Activated CD4-positive, alpha-beta T cell treated with anti-CD3 and anti-CD28 coated beads, Interleukin-10, Interleukin-2, amounts not matched to agents 100 ng/mL and 50 ng/mL, durations not matched to agents 16 hours and 8 hours (primary cell): ENCODE data around the gene PSMB11.

Experiments
- DNase-seq: peaks from one replicate; pipeline ENCODE4 v3.0.0-alpha.2; 2020

The PSMB11 gene

GRCh38 chr14:23015618-23016017 lies 26.4 kb upstream of the PSMB11 start:
- no peak for DNase-seq

DNA sequence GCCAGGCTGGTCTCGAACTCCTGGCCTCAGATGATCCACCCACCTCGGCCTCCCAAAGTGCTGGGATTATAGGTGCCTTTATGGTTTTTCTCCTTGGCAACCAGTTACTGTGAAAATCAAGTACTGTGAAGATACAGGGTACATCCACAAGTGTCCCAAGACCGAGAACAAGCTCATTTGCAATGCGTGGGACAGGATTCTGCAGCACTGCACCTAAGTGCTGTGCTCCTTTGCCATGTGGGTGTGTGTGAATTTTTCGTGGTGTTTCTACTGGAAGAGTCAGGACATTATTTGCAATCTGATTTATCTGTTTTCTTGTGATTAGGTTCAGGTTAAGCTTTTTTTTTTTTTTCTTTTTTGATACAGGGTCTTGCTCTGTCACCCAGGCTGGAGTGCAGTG lies 24.9 kb upstream of the PSMB11 start:
- no peak for DNase-seq

GRCh38 chr14:23018107-23018506 lies 23.9 kb upstream of the PSMB11 start:
- DNase-seq = no peak

DNA sequence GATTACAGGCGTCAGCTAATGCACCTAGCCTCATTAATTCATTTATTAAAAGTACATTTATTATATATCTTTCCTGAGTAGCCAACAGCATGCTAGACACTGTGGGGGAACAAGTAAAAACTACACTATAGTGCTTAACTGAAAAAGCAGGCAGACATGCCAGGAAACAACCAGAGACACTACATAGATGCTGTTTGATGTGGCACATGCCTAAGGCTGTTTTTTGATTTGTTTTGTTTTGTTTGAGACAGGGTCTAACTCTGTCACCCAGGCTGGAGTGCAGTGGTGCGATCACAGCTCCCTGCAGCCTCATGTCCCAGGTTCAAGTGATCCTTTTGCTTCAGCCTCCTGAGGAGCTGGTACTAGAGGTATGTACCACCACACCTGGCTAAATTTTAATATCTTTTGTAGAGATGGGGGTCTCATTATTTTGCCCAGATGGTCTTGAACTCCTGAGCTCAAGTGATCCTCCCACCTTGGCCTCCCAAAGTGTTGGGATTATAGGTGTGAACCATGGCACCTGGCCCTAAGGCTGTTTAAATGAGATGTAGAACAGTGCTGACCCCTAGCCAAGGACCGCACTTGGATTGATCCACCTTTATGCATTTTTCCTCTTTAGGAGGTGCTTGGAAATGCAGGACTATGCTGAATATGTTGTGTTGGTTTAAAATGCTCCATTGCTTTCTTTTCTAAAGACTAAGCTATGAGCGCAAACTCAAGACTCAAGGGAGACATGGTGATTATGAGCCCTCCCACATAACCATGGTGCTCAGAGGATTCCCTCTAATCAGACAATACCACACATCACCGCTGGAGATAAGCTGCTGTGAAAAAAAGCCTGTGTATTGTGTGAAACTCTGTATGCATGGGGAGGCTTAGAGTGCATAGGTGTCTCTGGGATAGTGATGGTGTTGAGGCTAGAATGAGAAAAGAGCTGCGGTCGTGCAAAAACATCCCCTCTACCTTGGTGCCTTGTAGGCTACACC lies 21.6 kb upstream of the PSMB11 start:
- no peak for DNase-seq

- DNase-seq = no peak
Observed at GRCh38 chr14:23021434-23021833, 20.6 kb upstream of the PSMB11 start.

DNA sequence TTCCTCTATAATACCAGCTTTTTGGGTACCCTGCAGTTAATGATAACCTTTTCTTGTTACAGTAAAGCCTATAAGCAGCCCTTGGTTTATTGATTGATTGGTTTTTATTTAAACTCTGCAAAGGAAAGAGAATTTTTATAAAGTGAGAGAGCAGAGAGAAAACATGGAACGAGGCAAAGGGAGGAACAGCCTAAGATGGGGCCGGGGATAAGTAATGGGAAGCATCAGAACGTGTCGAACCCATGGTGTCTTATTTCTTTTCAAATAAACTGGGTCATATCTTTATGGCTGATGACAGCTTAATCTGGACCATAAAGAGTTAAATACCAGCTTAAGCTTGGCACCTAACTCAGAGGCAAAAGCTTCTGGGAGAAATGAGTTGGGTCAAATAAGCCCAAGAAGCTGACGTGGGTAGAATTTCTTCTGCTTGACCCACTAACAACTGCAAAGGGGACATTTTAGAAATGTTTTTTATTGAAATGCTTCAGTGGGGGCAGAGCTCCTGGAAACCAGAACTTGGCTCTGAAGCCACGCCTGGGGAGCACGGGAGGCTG lies 20.0 kb upstream of the PSMB11 start:
- no peak for DNase-seq

- DNase-seq = no peak
Observed at GRCh38 chr14:23023022-23023794, 18.8 kb upstream of the PSMB11 start.

GRCh38 chr14:23023795-23024152 lies 18.2 kb upstream of the PSMB11 start:
- no peak for DNase-seq

GRCh38 chr14:23024612-23025075 lies 17.4 kb upstream of the PSMB11 start:
- DNase-seq = no peak

- DNase-seq = no peak
Observed at GRCh38 chr14:23025151-23025814, 16.7 kb upstream of the PSMB11 start.

DNA sequence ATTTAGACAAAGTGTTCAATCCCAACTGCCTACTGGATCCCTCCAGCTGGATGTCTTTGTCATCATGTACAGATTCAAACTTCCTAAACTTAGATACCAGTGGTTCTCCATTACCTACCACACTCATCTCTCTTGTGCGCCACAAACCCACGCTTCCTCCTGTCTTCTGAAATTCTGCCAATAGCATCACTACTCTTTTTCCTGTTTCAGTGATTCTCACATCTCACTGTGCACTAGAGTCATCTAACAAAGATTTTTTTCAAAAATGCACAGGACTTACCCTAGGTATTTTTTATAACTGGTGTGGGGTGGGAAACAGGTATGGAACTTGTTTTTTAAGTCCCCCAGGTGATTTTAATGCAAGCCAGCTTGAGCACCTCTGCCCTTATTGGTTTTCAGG lies 13.2 kb upstream of the PSMB11 start:
- peak; percentile 52 for DNase-seq

- no peak for DNase-seq
Observed at GRCh38 chr14:23030936-23031335, 11.1 kb upstream of the PSMB11 start.

GRCh38 chr14:23033251-23033727 lies 8.7 kb upstream of the PSMB11 start:
- no peak for DNase-seq

- DNase-seq = no peak
Observed at GRCh38 chr14:23033801-23034497, 8.1 kb upstream of the PSMB11 start.

DNA sequence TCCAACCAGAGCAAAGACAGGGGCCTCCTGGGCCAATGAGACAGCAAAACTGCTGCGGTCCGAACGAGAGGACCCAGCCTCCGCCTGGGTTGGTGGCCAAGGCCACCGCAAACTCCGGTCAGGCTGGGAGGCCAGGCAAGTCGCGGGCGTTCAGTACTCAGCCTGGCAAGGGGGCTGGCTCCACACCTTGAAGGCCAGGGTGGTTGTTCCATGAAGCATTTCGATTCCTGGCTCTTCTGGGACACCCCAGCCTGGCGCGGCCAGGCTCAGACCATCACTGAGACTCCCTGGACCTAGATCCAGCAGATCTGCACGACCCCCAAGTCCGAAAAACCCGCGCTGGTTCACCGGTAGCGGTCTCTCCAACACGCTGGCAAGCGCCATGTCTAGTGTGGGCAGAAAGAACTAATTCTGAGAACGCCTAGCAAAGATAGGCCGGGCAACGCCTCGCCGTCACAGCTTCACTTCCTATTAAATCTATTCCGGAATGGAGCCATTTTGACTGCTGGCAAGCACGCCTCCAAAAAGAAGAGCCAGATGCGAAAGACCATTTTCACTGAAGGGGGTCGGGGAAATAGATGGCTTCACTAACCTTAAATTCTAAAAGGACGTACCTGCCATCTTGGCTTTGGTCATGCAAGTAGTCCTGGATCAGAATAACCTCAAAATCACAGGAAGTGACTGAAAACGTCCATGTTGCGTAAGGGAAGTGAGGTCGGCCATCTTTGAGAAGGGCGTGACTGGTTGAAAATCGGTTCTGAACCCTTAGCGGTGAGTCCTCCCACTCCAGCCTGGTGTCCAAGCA lies 7.3 kb upstream of the PSMB11 start, which contains the start of gene PSMB5:
Gene PSMB5, minus strand, starts transcription at position 403 of the 805 bp plus-strand sequence. Its CDS starts 19 bp downstream, at position 384.
- peak; percentile 96 for DNase-seq

GRCh38 chr14:23035303-23036144 lies 6.5 kb upstream of the PSMB11 start:
- DNase-seq = no peak

DNA sequence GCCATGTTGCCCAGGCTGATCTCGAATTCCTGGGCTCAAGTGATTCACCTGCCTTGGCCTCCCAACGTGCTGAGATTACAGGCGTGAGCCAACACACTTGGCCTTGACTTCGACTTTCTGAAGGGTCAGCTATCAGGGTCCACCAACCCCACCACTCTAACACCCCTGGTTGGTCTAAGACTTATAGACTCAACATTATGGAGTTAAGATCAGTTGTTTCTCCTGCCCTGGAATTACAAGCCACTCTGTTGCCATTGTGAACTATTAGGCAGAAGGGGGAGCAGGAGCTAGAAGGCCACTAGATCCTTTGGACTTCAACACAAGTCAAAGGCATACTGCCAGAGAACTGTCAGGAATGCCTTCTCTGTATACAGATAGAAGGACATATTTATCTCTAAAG lies 1.9 kb upstream of the PSMB11 start:
- DNase-seq = no peak

DNA sequence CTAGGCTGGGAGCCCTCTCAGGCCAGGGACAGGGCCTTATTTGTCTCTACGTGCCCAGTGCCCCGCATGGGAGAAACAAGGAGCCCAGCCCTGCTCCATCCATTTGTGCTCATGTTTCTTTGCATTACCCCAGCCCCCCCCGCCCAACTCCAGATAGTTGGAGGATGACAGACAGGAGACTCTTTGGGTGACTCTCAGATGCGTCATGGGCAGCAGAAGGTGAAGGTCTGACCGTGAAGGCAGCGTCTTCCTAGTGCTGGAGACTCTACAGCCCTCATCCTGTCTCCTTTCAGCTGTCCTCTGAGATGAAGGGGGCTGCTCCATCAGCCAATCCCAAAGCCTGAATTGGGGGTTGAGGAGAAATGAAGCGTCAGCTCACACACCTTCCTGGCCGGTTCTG lies 283 bp upstream of the PSMB11 start:
- DNase-seq = no peak

GRCh38 chr14:23043145-23043544 lies 1.1 kb downstream of the PSMB11 start:
- no peak for DNase-seq

- DNase-seq = no peak
Observed at GRCh38 chr14:23043754-23044153, 1.7 kb downstream of the PSMB11 start.
